ENCODE measurements around the gene ATG10. TPM values are rescaled to one million over a fixed set of nuclear protein-coding genes. Genes with fewer than 3 reads are reported as not detected.

ATG10 gene
- total RNA-seq: 1 to 10 TPM; 4.6 to 7.4 (median 6.2) TPM
- polyA plus RNA-seq: 1 to 10 TPM; 4.2 to 6.5 (median 6.0) TPM
- long read RNA-seq, donor 1, partial matches to known transcripts: 1 of 5 reads
- long read RNA-seq, donor 1, other reads (novel, unspliced or antisense): 4 of 5 reads
- long read RNA-seq, donor 2, partial matches to known transcripts: 2 of 19 reads
- long read RNA-seq, donor 2, other reads (novel, unspliced or antisense): 12 of 19 reads

DNA sequence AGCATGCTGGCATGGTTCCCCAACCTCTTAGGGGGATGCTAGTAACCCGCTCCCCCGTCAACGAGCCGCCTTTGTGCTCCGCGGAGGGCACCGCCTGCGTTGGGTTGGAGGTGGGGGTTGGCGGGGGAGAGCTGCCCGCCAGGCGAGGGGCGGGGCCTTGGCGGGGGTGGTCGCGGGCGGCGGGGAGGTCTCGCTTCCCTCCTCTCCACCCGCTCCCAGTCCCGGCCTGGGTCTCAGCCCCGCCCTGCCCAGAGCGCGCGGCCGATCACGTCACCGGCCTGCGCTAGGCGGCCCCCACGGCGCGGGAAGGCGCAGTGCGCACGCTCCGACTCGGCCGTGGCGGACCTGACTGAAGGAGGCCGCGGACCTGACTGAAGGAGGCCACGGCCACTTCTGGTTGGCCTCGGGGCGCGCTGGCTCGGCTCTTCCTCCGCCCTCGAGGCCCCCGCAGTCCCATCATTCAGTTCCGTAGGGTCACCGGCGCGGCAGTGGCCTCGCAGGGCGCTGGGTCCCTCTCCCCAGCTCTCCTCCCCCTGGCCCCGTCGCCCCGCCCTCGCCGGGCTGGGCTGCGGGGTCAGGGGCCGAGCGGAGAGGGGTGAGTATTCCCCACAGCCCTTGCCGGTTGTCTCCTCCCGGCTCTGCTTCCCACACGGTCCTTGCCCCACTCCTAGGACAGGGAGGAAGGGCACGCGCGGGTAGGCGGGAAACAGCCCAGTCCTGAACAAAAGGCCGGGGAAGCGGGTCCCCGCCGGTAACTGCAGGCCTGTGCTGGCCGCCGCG is at the start of gene ATG10:
ATG10 (plus strand) TSS at position 312 of the 780 bp plus-strand sequence. CDS start 15,548 bp downstream, outside the sequence.
- ATAC-seq (peak; percentile 97 to 99 (median 98)), DNase-seq (peak; percentile 92 to 95)
- Histone ChIP-seq H3K36me3 (ENCODE audit: insufficient read depth in 1 of 2, low read depth in 1 of 2) (peaks cover 0 to 7% of the 10 kb centered on the region in 2 donors), H3K9me3 (no peaks in the 10 kb centered on the region), H3K4me3 (peak within 1 kb of the TSS; percentile 80), H3K4me1 (no peaks in the 10 kb centered on the region), H3K27me3 (ENCODE audit: insufficient read depth in 3 of 3, low read length in 2 of 3) (no peaks in the 10 kb centered on the region), H3K27ac (peak within 1 kb of the TSS; percentile 97)
- 0% methylated on average over 49 to 77 of the region's 77 CpGs for WGBS, 3 donors
- intact Hi-C loops (cut with DNase I): loop anchor here (2.0 to 10.0 kb wide), 6 partner anchors 120 to 465 kb away; partner anchors contain the start of gene SSBP2 (in 2 of the 2)
- no peak for TF ChIP-seq CTCF (IDR thresholded peaks at IDR 0.05)

DNA sequence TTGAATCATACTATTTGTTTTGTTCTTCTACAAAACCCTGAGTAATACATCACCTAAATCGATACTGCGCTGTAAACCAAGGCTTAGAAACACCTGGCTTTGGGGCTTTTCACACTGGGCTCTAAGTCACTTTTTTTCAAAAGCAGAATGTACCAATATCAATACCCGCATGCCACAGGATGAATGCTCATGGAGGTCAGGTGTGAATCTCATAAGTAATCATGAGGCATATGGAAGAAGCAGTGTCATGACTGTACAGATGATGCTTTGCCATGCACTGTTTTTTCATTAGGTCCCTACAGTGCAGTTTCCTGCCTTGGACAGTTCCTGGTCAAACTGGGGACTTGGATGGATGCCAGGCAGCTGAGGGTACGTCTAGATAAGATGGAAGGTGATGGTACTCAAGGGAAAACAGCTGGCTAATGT is 49.0 kb upstream of the ATG10 start:
- intact Hi-C loops (cut with DNase I): no loop called here
- no peak for ATAC-seq
- H3K27me3 ChIP-seq (ENCODE audit: insufficient read depth in 3 of 3, low read length in 2 of 3): no peaks in the 10 kb centered on the region
- peaks cover 4% of the 10 kb centered on the region for H3K9me3 ChIP-seq
- H3K4me3 ChIP-seq: no peak overlapping the region
- no peak for TF ChIP-seq CTCF (IDR thresholded peaks at IDR 0.05)
- no peak overlapping the region for H3K27ac ChIP-seq
- WGBS, 3 donors: 60 to 74% (median 69%) methylated on average over 4 of the region's 4 CpGs
- DNase-seq: no peak
- H3K36me3 ChIP-seq (ENCODE audit: insufficient read depth in 1 of 2, low read depth in 1 of 2): no peaks in the 10 kb centered on the region
- no peaks in the 10 kb centered on the region for H3K4me1 ChIP-seq

DNA sequence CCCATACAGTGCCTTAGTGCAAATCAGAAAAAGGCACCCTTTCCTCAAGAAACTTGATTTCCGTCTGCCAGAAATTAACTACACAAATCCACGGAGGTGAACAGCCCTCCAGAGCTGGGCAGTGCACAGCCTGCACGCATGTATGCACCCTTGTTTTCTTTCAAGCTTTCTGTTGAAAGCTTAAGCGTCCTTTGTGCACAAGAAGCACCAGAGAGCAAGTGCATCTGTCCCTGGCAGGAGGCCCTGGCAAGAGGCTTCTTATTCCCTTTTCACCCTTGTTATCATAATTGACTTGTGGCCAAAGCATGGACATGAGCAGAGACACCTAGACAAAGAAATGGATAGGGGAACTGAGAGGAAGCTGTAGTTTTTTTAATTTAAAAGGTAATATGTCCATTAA is 47.4 kb upstream of the ATG10 start:
- no peak overlapping the region for H3K4me3 ChIP-seq
- no peaks in the 10 kb centered on the region for H3K4me1 ChIP-seq
- no peak for ATAC-seq
- H3K9me3 ChIP-seq: peaks cover 6% of the 10 kb centered on the region
- no peaks in the 10 kb centered on the region for H3K36me3 ChIP-seq (ENCODE audit: insufficient read depth in 1 of 2, low read depth in 1 of 2)
- no peak for DNase-seq
- H3K27ac ChIP-seq: no peak overlapping the region
- TF ChIP-seq CTCF (IDR thresholded peaks at IDR 0.05): no peak
- intact Hi-C loops (cut with DNase I): no loop called here
- 24 to 29% (median 28%) methylated on average over 4 of the region's 4 CpGs for WGBS, 3 donors
- no peaks in the 10 kb centered on the region for H3K27me3 ChIP-seq (ENCODE audit: insufficient read depth in 3 of 3, low read length in 2 of 3)

GRCh38 chr5:81925009-81925408 is 46.8 kb upstream of the ATG10 start:
- Histone ChIP-seq H3K27ac (no peak overlapping the region), H3K9me3 (peaks cover 6% of the 10 kb centered on the region), H3K4me3 (no peak overlapping the region), H3K36me3 (ENCODE audit: insufficient read depth in 1 of 2, low read depth in 1 of 2) (no peaks in the 10 kb centered on the region), H3K4me1 (no peaks in the 10 kb centered on the region), H3K27me3 (ENCODE audit: insufficient read depth in 3 of 3, low read length in 2 of 3) (no peaks in the 10 kb centered on the region)
- no peak for ATAC-seq
- 81 to 86% (median 86%) methylated on average over 4 of the region's 4 CpGs for WGBS, 3 donors
- TF ChIP-seq CTCF (IDR thresholded peaks at IDR 0.05): no peak
- intact Hi-C loops (cut with DNase I): no loop called here
- DNase-seq: no peak

Measured in psoas muscle (tissue), 8 donors.